Mucosa of descending colon (tissue), 3 donors: ENCODE measurements around the gene RNASE7. TPM values are rescaled to one million over a fixed set of nuclear protein-coding genes. Genes with fewer than 3 reads are reported as not detected.

Source experiments
- ATAC-seq: fragments of 200-7000 bp; cut with Tn5 transposase; one replicate; pipeline ENCODE4 v1.9.1; 2020; ENCODE audit warnings: mild to moderate bottlenecking, moderate library complexity
- DNase-seq, 3 donors: peaks; one replicate each; pipeline ENCODE4 v3.0.0-alpha.2; 2020
- H3K36me3 ChIP-seq: fragments of 200-600 bp; one replicate; pipeline ENCODE4 v1.8.0; 2021; ENCODE audit warnings: low read depth, mild to moderate bottlenecking
- H3K4me1 ChIP-seq: fragments of 200-600 bp; one replicate; pipeline ENCODE4 v1.8.0; 2021; ENCODE audit warnings: low read depth, mild to moderate bottlenecking
- H3K4me3 ChIP-seq: fragments of 200-600 bp; one replicate; pipeline ENCODE4 v1.8.0; 2021; ENCODE audit warnings: mild to moderate bottlenecking
- H3K9me3 ChIP-seq: fragments of 200-600 bp; one replicate; pipeline ENCODE4 v1.8.0; 2021; ENCODE audit warnings: mild to moderate bottlenecking
- intact Hi-C, 2 donors: fragments of 100-400 bp; cut with DNase I in 1 of 2; cut with micrococcal nuclease in 1 of 2; formaldehyde crosslinking; loops; one replicate each; pipeline versions ENCODE4 v1.11.0 to v1.11.1; 2022; cut with DNase I, micrococcal nuclease
- microRNA-seq: library from miRNA; unstranded; fragments of <30 nt; microRNA quantifications from one replicate; pipeline ENCODE4, GENCODE V29; 2019
- total RNA-seq, 3 donors: library from RNA; stranded (reverse); fragmentation: NEBNext Ultra II Directional in 2 of 3; extraction: Animal tissue kit (Norgen Biotek cat#: 25700) in 2 of 3; gene quantifications; one replicate each; pipeline versions ENCODE4 v1.2.1 to v1.2.4, GENCODE V29; 2021 to 2023
- TF ChIP-seq, protein P1 (sequence below): fragments of 200-600 bp; IDR thresholded peaks from one replicate; pipeline ENCODE4 v1.8.0; 2022; ENCODE audit warnings: antibody characterized with exemption, mild to moderate bottlenecking
- donor health status: DM: no; HTN: no; CAD: no; lungs with moderate emphysema.
- donor health status: DM: no; HTN: no; CAD: no.
- donor health status: DM: no; HTN: yes; CAD: no.

RNASE7 gene
- total RNA-seq, 3 donors from 2014 or later: 0.19 to 0.32 TPM; not detected in 1

DNA sequence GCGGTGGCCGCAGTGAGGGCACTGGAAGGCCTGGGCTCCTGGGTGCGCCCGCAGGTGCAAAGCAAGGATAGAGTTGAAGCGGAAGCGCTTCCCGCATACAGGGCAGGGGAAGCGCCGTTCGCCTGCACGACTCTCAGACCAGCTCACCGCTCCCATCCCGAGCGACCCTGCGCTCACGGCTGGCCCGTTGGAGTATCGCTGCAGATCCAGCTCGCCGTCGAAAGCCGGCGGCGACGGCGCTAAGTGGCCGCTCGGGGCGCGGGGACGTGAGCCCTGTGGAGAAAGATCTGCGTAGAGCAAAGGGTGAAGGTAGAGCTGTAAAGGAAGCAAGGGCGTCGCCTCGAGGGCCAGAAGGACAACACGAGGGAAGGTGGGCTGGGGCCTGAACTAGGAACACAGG is 50.9 kb downstream of the RNASE7 start:
- TF ChIP-seq, protein P1, sequence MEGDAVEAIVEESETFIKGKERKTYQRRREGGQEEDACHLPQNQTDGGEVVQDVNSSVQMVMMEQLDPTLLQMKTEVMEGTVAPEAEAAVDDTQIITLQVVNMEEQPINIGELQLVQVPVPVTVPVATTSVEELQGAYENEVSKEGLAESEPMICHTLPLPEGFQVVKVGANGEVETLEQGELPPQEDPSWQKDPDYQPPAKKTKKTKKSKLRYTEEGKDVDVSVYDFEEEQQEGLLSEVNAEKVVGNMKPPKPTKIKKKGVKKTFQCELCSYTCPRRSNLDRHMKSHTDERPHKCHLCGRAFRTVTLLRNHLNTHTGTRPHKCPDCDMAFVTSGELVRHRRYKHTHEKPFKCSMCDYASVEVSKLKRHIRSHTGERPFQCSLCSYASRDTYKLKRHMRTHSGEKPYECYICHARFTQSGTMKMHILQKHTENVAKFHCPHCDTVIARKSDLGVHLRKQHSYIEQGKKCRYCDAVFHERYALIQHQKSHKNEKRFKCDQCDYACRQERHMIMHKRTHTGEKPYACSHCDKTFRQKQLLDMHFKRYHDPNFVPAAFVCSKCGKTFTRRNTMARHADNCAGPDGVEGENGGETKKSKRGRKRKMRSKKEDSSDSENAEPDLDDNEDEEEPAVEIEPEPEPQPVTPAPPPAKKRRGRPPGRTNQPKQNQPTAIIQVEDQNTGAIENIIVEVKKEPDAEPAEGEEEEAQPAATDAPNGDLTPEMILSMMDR: no peak
- intact Hi-C loops: loop anchor here in 1 of 2 donors (10.0 kb wide), 1 partner anchor 78 kb away; no protein-coding TSS in a partner anchor
- DNase-seq: no peak
- no peaks in the 10 kb centered on the region for H3K9me3 ChIP-seq
- no peak overlapping the region for H3K4me3 ChIP-seq
- peaks cover 26% of the 10 kb centered on the region for H3K4me1 ChIP-seq
- no peaks in the 10 kb centered on the region for H3K36me3 ChIP-seq
- ATAC-seq: no peak

Small RNA genes lying within 50 kb of the gene (microRNA-seq; reads per million reads assigned to microRNA genes)
- not detected for gene MIR6717

Other genes starting within 250 kb of the RNASE7 start
- 100 to 1,000 TPM; 105 to 275 (median 203) TPM for gene RNASE1, start 239.5 kb upstream of the RNASE7 start, total RNA-seq
- gene RNASE3, start 151.0 kb upstream of the RNASE7 start, total RNA-seq: not detected
- gene RNASE2, start 86.9 kb upstream of the RNASE7 start, total RNA-seq: 1 to 10 TPM in 1 of 3 donors, under 1 TPM in 1, not detected in 1; 0.96 to 4.0 TPM
- gene METTL17, start 52.4 kb upstream of the RNASE7 start, total RNA-seq: 10 to 100 TPM; 61.1 to 87.3 (median 73.1) TPM
- gene SLC39A2, start 43.1 kb upstream of the RNASE7 start, total RNA-seq: 1 to 10 TPM in 2 of 3 donors, under 1 TPM in 1; 0.28 to 4.9 (median 2.0) TPM
- 100 to 1,000 TPM; 156 to 212 (median 188) TPM for gene NDRG2, start 17.3 kb upstream of the RNASE7 start, total RNA-seq
- gene TPPP2, start 12.1 kb upstream of the RNASE7 start, total RNA-seq: 1 to 10 TPM in 1 of 3 donors, under 1 TPM in 1, not detected in 1; 0.58 to 2.3 TPM
- gene RNASE13, start 7.6 kb upstream of the RNASE7 start, total RNA-seq: not detected
- gene RNASE8, start 15.5 kb downstream of the RNASE7 start, total RNA-seq: not detected
- gene ARHGEF40, start 27.9 kb downstream of the RNASE7 start, total RNA-seq: 10 to 100 TPM; 44.3 to 69.3 (median 47.8) TPM
- gene ZNF219, start 56.3 kb downstream of the RNASE7 start, total RNA-seq: 100 to 1,000 TPM in 1 of 3 donors, 10 to 100 TPM in 2; 56.6 to 103 (median 58.2) TPM
- 10 to 100 TPM; 20.2 to 46.0 (median 43.9) TPM for gene TMEM253, start 58.7 kb downstream of the RNASE7 start, total RNA-seq
- not detected for gene OR5AU1, start 113.7 kb downstream of the RNASE7 start, total RNA-seq
- 100 to 1,000 TPM; 273 to 334 (median 312) TPM for gene HNRNPC, start 227.1 kb downstream of the RNASE7 start, total RNA-seq
- gene RPGRIP1, start 237.7 kb downstream of the RNASE7 start, total RNA-seq: under 1 TPM in 2 of 3 donors, not detected in 1; 0.09 to 0.20 TPM